Heart left ventricle (tissue), 16 donors: ENCODE results near the gene TEKTIP1. TPM values are rescaled to one million over a fixed set of nuclear protein-coding genes. Genes with fewer than 3 reads are reported as not detected.

Experiments used
- ATAC-seq, 4 donors: fragments of 200-7000 bp; cut with Tn5 transposase; one replicate each; pipeline ENCODE4 v1.9.1; 2020 to 2022; ENCODE audit warnings: moderate library complexity in 4 of 4, mild to moderate bottlenecking in 3 of 4, moderate number of reproducible peaks in 1 of 4
- DNase-seq, 5 donors: peaks; one replicate each; pipeline ENCODE4 v3.0.0-alpha.2; 2020
- H3K27ac ChIP-seq, 12 donors: fragments of 200-600 bp; sonication (generic) in 4 of 12; one replicate each; pipeline versions ENCODE4 v1.5.0 to v1.8.0; 2016 to 2022; ENCODE audit warnings: mild to moderate bottlenecking in 2 of 12
- H3K27me3 ChIP-seq, 9 donors: fragments of 200-600 bp; sonication (generic) in 2 of 9; one replicate each; pipeline versions ENCODE4 v1.5.1 to v1.8.0; 2016 to 2022; ENCODE audit warnings: mild to moderate bottlenecking in 3 of 9
- H3K36me3 ChIP-seq, 9 donors: fragments of 200-600 bp; sonication (generic) in 2 of 9; one replicate each; pipeline versions ENCODE4 v1.5.0 to v1.8.0; 2018 to 2022; ENCODE audit warnings: mild to moderate bottlenecking in 2 of 9
- H3K4me1 ChIP-seq, 12 donors: fragments of 200-600 bp; sonication (generic) in 4 of 12; one replicate each; pipeline versions ENCODE4 v1.5.0 to v1.8.0; 2016 to 2022; ENCODE audit warnings: mild to moderate bottlenecking in 3 of 12
- H3K4me3 ChIP-seq, 12 donors: fragments of 200-600 bp; sonication (generic) in 4 of 12; one replicate each; pipeline versions ENCODE4 v1.5.0 to v1.8.0; 2017 to 2022; ENCODE audit warnings: mild to moderate bottlenecking in 9 of 12, moderate library complexity in 4 of 12
- H3K9me3 ChIP-seq, 12 donors: fragments of 200-600 bp; sonication (generic) in 4 of 12; one replicate each; pipeline versions ENCODE4 v1.5.0 to v1.8.0; 2016 to 2022; ENCODE audit warnings: mild to moderate bottlenecking in 1 of 12
- POLR2A ChIP-seq, 2 donors: fragments of 450-650 bp; IDR thresholded peaks; one replicate each; pipeline ENCODE4 v1.6.1; 2017; ENCODE audit warnings: antibody characterized with exemption in 2 of 2, mild to moderate bottlenecking in 2 of 2, moderate library complexity in 2 of 2
- WGBS, 4 donors: extraction: QIAGEN DNeasy Blood & Tissue Kit in 2 of 4; methylation state at CpG; one replicate each; pipeline versions ENCODE4 v1.1.5 to v1.1.7; 2013 to 2018; 5-methylcytosine and 5-hydroxymethylcytosine counted together
- intact Hi-C, 10 donors: fragments of 100-400 bp; cut with DNase I; formaldehyde crosslinking; loops; one replicate each; pipeline versions ENCODE4 v1.11.1 to v1.14.2; 2022
- polyA plus RNA-seq, 2 donors: library from polyadenylated mRNA; stranded (reverse); fragments of 200-250 nt; gene quantifications; one replicate each; pipeline ENCODE4 v1.2.3, GENCODE V29; 2013
- total RNA-seq, 9 donors: library from RNA; depleted of rRNA in 2 of 9; stranded (reverse); fragments of >200 nt in 2 of 9; fragmentation: NEBNext Ultra II Directional in 3 of 9; extraction: Animal tissue kit (Norgen Biotek cat#: 25700) in 3 of 9; gene quantifications; one replicate each; pipeline versions ENCODE4 v1.1.0 to v1.2.4, GENCODE V29; 2016 to 2023
- TF ChIP-seq, protein P1 (sequence below), 12 donors: fragments of 200-600 bp; sonication (generic) in 4 of 12; IDR thresholded peaks; one replicate each; pipeline versions ENCODE4 v1.5.0 to v1.8.0; 2018 to 2022; ENCODE audit warnings: antibody characterized with exemption in 12 of 12, mild to moderate bottlenecking in 5 of 12
- donor health status: ischemic (EF 13 %, LVEDD 7.1; RV severe dilation, severe dysfunction).
- donor health status: healthy with polysubstance abuse.
- donor health status: DM: no; HTN: yes; CAD: no.
- donor health status: DM: no; HTN: no; CAD: no.
- donor health status: ischemic (EF 25% LVEDD 6.9; RV normal size, moderate dysfunction).
- donor health status: ischemic (EF 25% LVEDD 5.7; RV mildly dilated, moderate dysfunction).
- donor health status: healthy.
- donor health status: DM: yes; HTN: yes; CAD: no.
- donor health status: ischemic (EF 35%, LVEDD 5.7; RV mildly dilated, moderate dysfunction).
- donor health status: nonischemic (EF 11% LVEDD 7.7; RV severe dilation, severe dysfunction).
- donor health status: DM: yes; HTN: yes; CAD: no.
- donor health status: PGD.
- donor health status: ischemic (EF 29% LVEDD 5.4; RV normal size, mild dysfunction).
- donor health status: nonischemic (EF 23%, LVEDD 6.1; RV moderate dilation, normal function).

TEKTIP1 gene
- total and polyA plus RNA-seq, 11 donors: 0.63 to 1.8 (median 0.93) TPM; not detected in 5

DNA sequence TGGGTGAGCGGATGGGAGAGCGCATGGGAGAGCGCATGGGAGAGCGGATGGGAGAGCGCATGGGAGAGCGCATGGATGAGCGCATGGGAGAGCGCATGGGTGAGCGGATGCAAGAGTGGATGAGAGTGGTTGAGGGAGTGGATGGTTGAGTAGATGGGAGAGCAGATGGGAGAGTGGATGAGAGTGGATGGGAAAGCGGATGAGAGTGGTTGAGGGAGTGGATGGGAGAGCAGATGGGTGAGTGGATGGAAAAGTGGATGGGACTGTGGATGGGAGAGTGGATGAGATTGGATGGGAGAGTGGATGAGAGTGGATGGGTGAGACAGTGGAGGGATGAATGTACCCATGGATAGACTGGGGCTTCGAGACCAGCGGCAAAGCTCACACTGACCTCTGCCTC is 8.6 kb upstream of the TEKTIP1 start:
- TF ChIP-seq, protein P1, sequence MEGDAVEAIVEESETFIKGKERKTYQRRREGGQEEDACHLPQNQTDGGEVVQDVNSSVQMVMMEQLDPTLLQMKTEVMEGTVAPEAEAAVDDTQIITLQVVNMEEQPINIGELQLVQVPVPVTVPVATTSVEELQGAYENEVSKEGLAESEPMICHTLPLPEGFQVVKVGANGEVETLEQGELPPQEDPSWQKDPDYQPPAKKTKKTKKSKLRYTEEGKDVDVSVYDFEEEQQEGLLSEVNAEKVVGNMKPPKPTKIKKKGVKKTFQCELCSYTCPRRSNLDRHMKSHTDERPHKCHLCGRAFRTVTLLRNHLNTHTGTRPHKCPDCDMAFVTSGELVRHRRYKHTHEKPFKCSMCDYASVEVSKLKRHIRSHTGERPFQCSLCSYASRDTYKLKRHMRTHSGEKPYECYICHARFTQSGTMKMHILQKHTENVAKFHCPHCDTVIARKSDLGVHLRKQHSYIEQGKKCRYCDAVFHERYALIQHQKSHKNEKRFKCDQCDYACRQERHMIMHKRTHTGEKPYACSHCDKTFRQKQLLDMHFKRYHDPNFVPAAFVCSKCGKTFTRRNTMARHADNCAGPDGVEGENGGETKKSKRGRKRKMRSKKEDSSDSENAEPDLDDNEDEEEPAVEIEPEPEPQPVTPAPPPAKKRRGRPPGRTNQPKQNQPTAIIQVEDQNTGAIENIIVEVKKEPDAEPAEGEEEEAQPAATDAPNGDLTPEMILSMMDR (IDR thresholded peaks at IDR 0.05): no peak
- TF ChIP-seq POLR2A (IDR thresholded peaks at IDR 0.05): no peak
- ATAC-seq: no peak
- no peak overlapping the region for H3K27ac ChIP-seq
- no peaks in the 10 kb centered on the region for H3K27me3 ChIP-seq
- WGBS, 4 donors: 94 to 99% (median 96%) methylated on average over 12 of the region's 12 CpGs
- no peak overlapping the region for H3K4me3 ChIP-seq
- no peaks in the 10 kb centered on the region for H3K4me1 ChIP-seq
- no peak for DNase-seq
- intact Hi-C loops: no loop called here
- peaks cover 0 to 78% (median 75%) of the 10 kb centered on the region in 9 donors for H3K36me3 ChIP-seq
- H3K9me3 ChIP-seq: no peaks in the 10 kb centered on the region

DNA sequence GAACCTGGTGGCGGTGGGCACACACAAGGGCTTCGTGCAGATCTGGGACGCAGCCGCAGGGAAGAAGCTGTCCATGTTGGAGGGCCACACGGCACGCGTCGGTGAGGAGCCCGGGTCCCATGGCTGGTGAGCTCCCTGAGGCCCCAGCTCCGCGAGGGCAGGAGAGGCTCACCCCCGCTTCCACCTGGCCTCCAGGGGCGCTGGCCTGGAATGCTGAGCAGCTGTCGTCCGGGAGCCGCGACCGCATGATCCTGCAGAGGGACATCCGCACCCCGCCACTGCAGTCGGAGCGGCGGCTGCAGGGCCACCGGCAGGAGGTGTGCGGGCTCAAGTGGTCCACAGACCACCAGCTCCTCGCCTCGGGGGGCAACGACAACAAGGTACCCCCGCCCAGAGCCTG is 7.3 kb upstream of the TEKTIP1 start:
- 94 to 96% (median 94%) methylated on average over 11 to 29 of the region's 29 CpGs for WGBS, 4 donors
- TF ChIP-seq POLR2A (IDR thresholded peaks at IDR 0.05): no peak
- no peak overlapping the region for H3K27ac ChIP-seq
- DNase-seq (no peak), ATAC-seq (no peak)
- intact Hi-C loops: no loop called here
- H3K4me3 ChIP-seq: no peak overlapping the region
- peaks cover 0 to 5% (median 0%) of the 10 kb centered on the region in 12 donors for H3K4me1 ChIP-seq
- H3K36me3 ChIP-seq: peaks cover 0 to 80% (median 75%) of the 10 kb centered on the region in 9 donors
- no peaks in the 10 kb centered on the region for H3K27me3 ChIP-seq
- H3K9me3 ChIP-seq: no peaks in the 10 kb centered on the region

DNA sequence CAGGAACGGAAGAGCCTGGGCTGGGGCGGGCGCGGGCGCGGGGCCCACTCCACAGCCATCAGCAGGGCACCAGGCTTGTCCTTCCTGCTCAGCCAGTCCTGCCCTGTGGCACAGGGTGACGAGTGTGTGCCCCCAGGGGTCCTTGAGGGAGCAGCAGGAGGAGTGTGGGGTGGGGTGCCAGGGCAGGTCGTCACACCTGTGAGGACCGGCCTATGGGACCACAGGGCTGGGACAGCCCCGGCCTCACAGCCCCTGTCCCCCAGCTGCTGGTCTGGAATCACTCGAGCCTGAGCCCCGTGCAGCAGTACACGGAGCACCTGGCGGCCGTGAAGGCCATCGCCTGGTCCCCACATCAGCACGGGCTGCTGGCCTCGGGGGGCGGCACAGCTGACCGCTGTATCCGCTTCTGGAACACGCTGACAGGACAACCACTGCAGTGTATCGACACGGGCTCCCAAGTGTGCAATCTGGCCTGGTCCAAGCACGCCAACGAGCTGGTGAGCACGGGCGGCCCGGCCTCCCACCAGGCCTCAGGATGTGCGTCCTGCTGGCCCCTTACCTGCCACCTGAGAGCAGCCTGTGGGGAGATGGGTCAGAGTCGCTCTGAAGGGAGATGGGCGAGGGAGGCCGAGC is 6.7 kb upstream of the TEKTIP1 start:
- no peak for DNase-seq
- Histone ChIP-seq H3K4me1 (peaks cover 0 to 9% (median 0%) of the 10 kb centered on the region in 12 donors), H3K36me3 (peaks cover 0 to 75% (median 69%) of the 10 kb centered on the region in 9 donors), H3K4me3 (no peak overlapping the region), H3K27ac (no peak overlapping the region), H3K9me3 (no peaks in the 10 kb centered on the region), H3K27me3 (no peaks in the 10 kb centered on the region)
- TF ChIP-seq POLR2A (IDR thresholded peaks at IDR 0.05): no peak
- TF ChIP-seq, protein P1 (IDR thresholded peaks at IDR 0.05): no peak
- ATAC-seq: no peak
- intact Hi-C loops: no loop called here
- WGBS, 4 donors: 94 to 97% (median 95%) methylated on average over 19 to 33 of the region's 33 CpGs

DNA sequence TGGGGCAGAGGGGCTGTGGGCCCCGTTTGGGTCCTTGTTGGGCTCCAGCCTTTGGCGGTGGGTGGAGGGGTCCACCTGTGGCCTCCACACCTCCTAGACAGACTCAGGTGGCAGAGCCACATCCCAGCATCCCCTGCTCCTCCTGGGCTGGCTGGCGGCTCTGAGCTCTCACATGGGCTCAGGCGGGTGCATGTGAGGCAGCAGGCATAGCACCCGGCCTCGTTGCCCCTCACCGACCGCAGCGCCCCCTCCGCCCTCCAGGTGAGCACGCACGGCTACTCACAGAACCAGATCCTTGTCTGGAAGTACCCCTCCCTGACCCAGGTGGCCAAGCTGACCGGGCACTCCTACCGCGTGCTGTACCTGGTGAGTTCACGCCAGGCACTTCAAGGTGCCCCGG is 5.9 kb upstream of the TEKTIP1 start:
- WGBS, 4 donors: 87 to 100% (median 93%) methylated on average over 4 to 17 of the region's 17 CpGs
- intact Hi-C loops: no loop called here
- Histone ChIP-seq H3K4me3 (no peak overlapping the region), H3K9me3 (no peaks in the 10 kb centered on the region), H3K4me1 (peaks cover 0 to 9% (median 0%) of the 10 kb centered on the region in 12 donors), H3K27me3 (no peaks in the 10 kb centered on the region), H3K27ac (no peak overlapping the region), H3K36me3 (peaks cover 0 to 68% (median 62%) of the 10 kb centered on the region in 9 donors)
- TF ChIP-seq, protein P1 (IDR thresholded peaks at IDR 0.05): no peak
- TF ChIP-seq POLR2A (IDR thresholded peaks at IDR 0.05): no peak
- ATAC-seq (no peak), DNase-seq (no peak)
